ENCODE results near the gene UPK1A.

- TF ChIP-seq JUN (IDR thresholded peaks at IDR 0.05; ENCODE audit: borderline replicate concordance, low read depth, low read length) (no peak), JUN (CRISPR knock-in tag; IDR thresholded peaks at IDR 0.05; ENCODE audit: borderline replicate concordance) (no peak), HDAC2 (IDR thresholded peaks at IDR 0.05) (0 out of 2 replicates have a peak, but pooled peaks have one; percentile 22), MAFG (tag; conservative IDR thresholded peaks at IDR 0.05) (no peak), ZNF274 (IDR thresholded peaks at IDR 0.05; ENCODE audit: borderline replicate concordance, low read depth, low read length) (no peak), ZNF232 (CRISPR knock-in tag; IDR thresholded peaks at IDR 0.05) (no peak), MED1 (CRISPR knock-in tag; IDR thresholded peaks at IDR 0.05; ENCODE audit: borderline replicate concordance) (no peak), TBP (optimal IDR thresholded peaks at IDR 0.05; ENCODE audit: low read depth, low read length) (no peak), JUND (IDR thresholded peaks at IDR 0.05; ENCODE audit: borderline replicate concordance, low read depth, low read length) (no peak), JUND (tag; IDR thresholded peaks at IDR 0.05; ENCODE audit: borderline replicate concordance, low read depth, low read length) (no peak), SLC30A9 (CRISPR knock-in tag; IDR thresholded peaks at IDR 0.05) (no peak), SAP30 (IDR thresholded peaks at IDR 0.05; ENCODE audit: borderline replicate concordance, insufficient read depth, low read depth, low read length, poor library complexity, severe bottlenecking) (no peak), MCM5 (IDR thresholded peaks at IDR 0.05; ENCODE audit: low read depth) (no peak), SREBF1 (IDR thresholded peaks at IDR 0.05; ENCODE audit: borderline replicate concordance, low read depth, low read length) (no peak)
- TF ChIP-seq, protein P1, sequence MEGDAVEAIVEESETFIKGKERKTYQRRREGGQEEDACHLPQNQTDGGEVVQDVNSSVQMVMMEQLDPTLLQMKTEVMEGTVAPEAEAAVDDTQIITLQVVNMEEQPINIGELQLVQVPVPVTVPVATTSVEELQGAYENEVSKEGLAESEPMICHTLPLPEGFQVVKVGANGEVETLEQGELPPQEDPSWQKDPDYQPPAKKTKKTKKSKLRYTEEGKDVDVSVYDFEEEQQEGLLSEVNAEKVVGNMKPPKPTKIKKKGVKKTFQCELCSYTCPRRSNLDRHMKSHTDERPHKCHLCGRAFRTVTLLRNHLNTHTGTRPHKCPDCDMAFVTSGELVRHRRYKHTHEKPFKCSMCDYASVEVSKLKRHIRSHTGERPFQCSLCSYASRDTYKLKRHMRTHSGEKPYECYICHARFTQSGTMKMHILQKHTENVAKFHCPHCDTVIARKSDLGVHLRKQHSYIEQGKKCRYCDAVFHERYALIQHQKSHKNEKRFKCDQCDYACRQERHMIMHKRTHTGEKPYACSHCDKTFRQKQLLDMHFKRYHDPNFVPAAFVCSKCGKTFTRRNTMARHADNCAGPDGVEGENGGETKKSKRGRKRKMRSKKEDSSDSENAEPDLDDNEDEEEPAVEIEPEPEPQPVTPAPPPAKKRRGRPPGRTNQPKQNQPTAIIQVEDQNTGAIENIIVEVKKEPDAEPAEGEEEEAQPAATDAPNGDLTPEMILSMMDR (IDR thresholded peaks at IDR 0.05 in 2 of 3, conservative IDR thresholded peaks at IDR 0.05 in 1 of 3; ENCODE audit: insufficient read depth in 2 of 3, low read depth in 1 of 3, low read length in 3 of 3) = no peak
Observed at GRCh38 chr19:35669566-35669965, 3.2 kb downstream of the UPK1A start.

All from K562 (cell line).